HUES48 (cell line): ENCODE measurements around the gene RNF39.

Experiments
- H3K27ac ChIP-seq: one replicate; pipeline ENCODE4 v1.7.0; 2013; ENCODE audit warnings: low read depth, low read length, inconsistent platforms
- H3K27me3 ChIP-seq: 2 replicates; pipeline ENCODE4 v1.6.1; 2013; ENCODE audit warnings: mild to moderate bottlenecking, low read length; ENCODE audit not compliant: control insufficient read depth, insufficient read depth
- H3K36me3 ChIP-seq: 2 replicates; pipeline ENCODE4 v1.6.1; 2013; ENCODE audit warnings: low read length; ENCODE audit not compliant: control insufficient read depth, insufficient read depth
- H3K4me1 ChIP-seq: 2 replicates; pipeline ENCODE4 v1.6.1; 2013; ENCODE audit warnings: mild to moderate bottlenecking, low read length; ENCODE audit not compliant: control insufficient read depth, insufficient read depth
- H3K4me3 ChIP-seq: 2 replicates; pipeline ENCODE4 v1.5.1; 2013; ENCODE audit warnings: mild to moderate bottlenecking, low read depth, low read length
- H3K9ac ChIP-seq: 2 replicates; pipeline ENCODE4 v1.6.1; 2013; ENCODE audit warnings: mild to moderate bottlenecking, low read depth, low read length, moderate library complexity
- H3K9me3 ChIP-seq: 2 replicates; pipeline ENCODE4 v1.6.1; 2013; ENCODE audit warnings: low read length; ENCODE audit not compliant: control insufficient read depth, insufficient read depth

The RNF39 gene

GRCh38 chr6:30103872-30104179, 28.3 kb upstream of the RNF39 start:
- H3K27ac ChIP-seq, result no peak overlapping the region
- no peaks in the 10 kb centered on the region for H3K9me3 ChIP-seq
- peaks cover 69% of the 10 kb centered on the region for H3K27me3 ChIP-seq
- H3K36me3 ChIP-seq, result no peaks in the 10 kb centered on the region
- peak overlapping the region; percentile 64 for H3K4me3 ChIP-seq
- H3K4me1 ChIP-seq, result peaks cover 25% of the 10 kb centered on the region
- H3K9ac ChIP-seq, result no peak overlapping the region

- Histone ChIP-seq H3K9ac (no peak overlapping the region), H3K27ac (no peak overlapping the region), H3K9me3 (no peaks in the 10 kb centered on the region)
Observed at GRCh38 chr6:30102970-30103871, 27.7 kb upstream of the RNF39 start.

GRCh38 chr6:30102414-30102969, 26.9 kb upstream of the RNF39 start:
- no peaks in the 10 kb centered on the region for H3K9me3 ChIP-seq
- no peaks in the 10 kb centered on the region for H3K36me3 ChIP-seq
- H3K27me3 ChIP-seq, result peaks cover 83% of the 10 kb centered on the region
- peaks cover 25% of the 10 kb centered on the region for H3K4me1 ChIP-seq
- H3K4me3 ChIP-seq, result peak overlapping the region; percentile 65
- no peak overlapping the region for H3K9ac ChIP-seq
- no peak overlapping the region for H3K27ac ChIP-seq

More at GRCh38 chr6:30102970-30103871, 27.7 kb upstream of the RNF39 start:
- peaks cover 75% of the 10 kb centered on the region for H3K27me3 ChIP-seq
- H3K4me3 ChIP-seq, result peak overlapping the region; percentile 64
- H3K4me1 ChIP-seq, result peaks cover 25% of the 10 kb centered on the region
- H3K36me3 ChIP-seq, result no peaks in the 10 kb centered on the region

- peaks cover 90% of the 10 kb centered on the region for H3K27me3 ChIP-seq
- H3K36me3 ChIP-seq, result no peaks in the 10 kb centered on the region
- H3K4me1 ChIP-seq, result peaks cover 25% of the 10 kb centered on the region
- H3K9me3 ChIP-seq, result no peaks in the 10 kb centered on the region
- peak overlapping the region; percentile 65 for H3K4me3 ChIP-seq
- no peak overlapping the region for H3K9ac ChIP-seq
- no peak overlapping the region for H3K27ac ChIP-seq
Observed at GRCh38 chr6:30101444-30102413, 26.2 kb upstream of the RNF39 start.

GRCh38 chr6:30100585-30101443, 25.2 kb upstream of the RNF39 start:
- Histone ChIP-seq H3K27ac (no peak overlapping the region), H3K4me3 (peak overlapping the region; percentile 65), H3K9ac (no peak overlapping the region), H3K4me1 (peaks cover 26% of the 10 kb centered on the region), H3K36me3 (no peaks in the 10 kb centered on the region), H3K27me3 (peaks cover 93% of the 10 kb centered on the region), H3K9me3 (no peaks in the 10 kb centered on the region)

- no peak overlapping the region for H3K27ac ChIP-seq
- no peaks in the 10 kb centered on the region for H3K9me3 ChIP-seq
- no peaks in the 10 kb centered on the region for H3K36me3 ChIP-seq
- no peak overlapping the region for H3K9ac ChIP-seq
- H3K27me3 ChIP-seq, result peaks cover 97% of the 10 kb centered on the region
- peaks cover 28% of the 10 kb centered on the region for H3K4me1 ChIP-seq
- H3K4me3 ChIP-seq, result peak overlapping the region; percentile 65
Observed at GRCh38 chr6:30100154-30100553, 24.6 kb upstream of the RNF39 start.

- Histone ChIP-seq H3K4me1 (peaks cover 23% of the 10 kb centered on the region), H3K36me3 (no peaks in the 10 kb centered on the region), H3K27ac (no peak overlapping the region), H3K27me3 (peaks cover 91% of the 10 kb centered on the region), H3K4me3 (no peak overlapping the region), H3K9ac (no peak overlapping the region), H3K9me3 (no peaks in the 10 kb centered on the region)
Observed at GRCh38 chr6:30097902-30098768, 22.6 kb upstream of the RNF39 start.

- H3K27ac ChIP-seq, result no peak overlapping the region
- no peak overlapping the region for H3K9ac ChIP-seq
- H3K4me1 ChIP-seq, result peaks cover 18% of the 10 kb centered on the region
- no peak overlapping the region for H3K4me3 ChIP-seq
- no peaks in the 10 kb centered on the region for H3K9me3 ChIP-seq
- H3K36me3 ChIP-seq, result no peaks in the 10 kb centered on the region
- H3K27me3 ChIP-seq, result peaks cover 80% of the 10 kb centered on the region
Observed at GRCh38 chr6:30096829-30097228, 21.3 kb upstream of the RNF39 start.

- H3K27me3 ChIP-seq, result peaks cover 67% of the 10 kb centered on the region
- H3K4me1 ChIP-seq, result 0 out of 2 replicates have a peak, but pooled peaks cover 3% of the 10 kb centered on the region
- no peaks in the 10 kb centered on the region for H3K9me3 ChIP-seq
- H3K4me3 ChIP-seq, result no peak overlapping the region
- H3K9ac ChIP-seq, result no peak overlapping the region
- no peak overlapping the region for H3K27ac ChIP-seq
- H3K36me3 ChIP-seq, result no peaks in the 10 kb centered on the region
Observed at GRCh38 chr6:30093951-30094661, 18.5 kb upstream of the RNF39 start.
